Measurements from ENCODE around the gene IL11.
A peak's percentile ranks its signal among the peaks of the same experiment; 100 is the strongest.

IL11 gene

GRCh38 chr19:55390461-55390880 is 20.2 kb upstream of the IL11 start:
- no peak for DNase-seq

GRCh38 chr19:55389386-55390317 is 19.4 kb upstream of the IL11 start:
- DNase-seq: no peak

GRCh38 chr19:55387736-55388497 is 17.7 kb upstream of the IL11 start:
- no peak for DNase-seq

- no peak for DNase-seq
Measured at GRCh38 chr19:55386493-55386971, 16.3 kb upstream of the IL11 start.

GRCh38 chr19:55385724-55386492 is 15.6 kb upstream of the IL11 start, which contains the start of gene RPL28:
Gene RPL28 (plus strand): TSS chr19:55385932. CDS start chr19:55386358, 426 bp downstream.
- peak; percentile 99 for DNase-seq

- DNase-seq: peak; percentile 95
Measured at GRCh38 chr19:55384920-55385723, 14.9 kb upstream of the IL11 start.

- no peak for DNase-seq
Measured at GRCh38 chr19:55384131-55384919, 14.1 kb upstream of the IL11 start, which contains the start of gene TMEM238. Gene TMEM238 (minus strand): TSS chr19:55384292. CDS start chr19:55384259, 33 bp downstream.

GRCh38 chr19:55383279-55384130 is 13.2 kb upstream of the IL11 start:
- DNase-seq: peak; percentile 41

- DNase-seq: no peak
Measured at GRCh38 chr19:55382522-55383054, 12.3 kb upstream of the IL11 start.

- no peak for DNase-seq
Measured at GRCh38 chr19:55382013-55382412, 11.8 kb upstream of the IL11 start.

- no peak for DNase-seq
Measured at GRCh38 chr19:55379174-55379573, 8.9 kb upstream of the IL11 start.

GRCh38 chr19:55377356-55378131 is 7.3 kb upstream of the IL11 start:
- no peak for DNase-seq

- DNase-seq: no peak
Measured at GRCh38 chr19:55376241-55376933, 6.1 kb upstream of the IL11 start, which contains the start of gene TMEM190. Gene TMEM190 (plus strand): TSS chr19:55376826. CDS start chr19:55376854, 28 bp downstream.

- DNase-seq: no peak
Measured at GRCh38 chr19:55373993-55374757, 3.9 kb upstream of the IL11 start.

- DNase-seq: no peak
Measured at GRCh38 chr19:55373306-55373992, 3.2 kb upstream of the IL11 start.

- no peak for DNase-seq
Measured at GRCh38 chr19:55372316-55373081, 2.2 kb upstream of the IL11 start.
